Spleen (tissue), 11 donors: Measurements from ENCODE around the gene EFR3B. TPM values are rescaled to one million over a fixed set of nuclear protein-coding genes. Genes with fewer than 3 reads are reported as not detected.
"Not testable (repeated sequence)": the region's sequence is repeated elsewhere in the genome, so short reads cannot be mapped to it uniquely, and the experiment has no call there.

ENCODE experiments used
- DNase-seq: peaks from one replicate; pipeline ENCODE4 v3.0.0-alpha.2; 2020
- H3K27ac ChIP-seq, 8 donors: fragments of 200-600 bp; sonication (generic) in 7 of 8; 1 replicate in 4 of 8; 2 replicates in 4 of 8; pipeline versions ENCODE4 v1.5.0 to v1.8.0; 2016 to 2021; ENCODE audit warnings: inconsistent platforms in 4 of 8, mild to moderate bottlenecking in 4 of 8, moderate library complexity in 1 of 8
- H3K27me3 ChIP-seq, 7 donors: fragments of 200-600 bp; sonication (generic) in 6 of 7; replicated peaks in 1 of 7; 1 replicate in 4 of 7; 2 replicates in 3 of 7; pipeline versions ENCODE4 v1.5.0 to v1.8.0; 2016 to 2021; ENCODE audit warnings: inconsistent platforms in 3 of 7, mild to moderate bottlenecking in 1 of 7
- H3K36me3 ChIP-seq, 6 donors: fragments of 200-600 bp; sonication (generic) in 5 of 6; 1 replicate in 4 of 6; 2 replicates in 2 of 6; pipeline versions ENCODE4 v1.5.0 to v1.8.0; 2016 to 2021; ENCODE audit warnings: inconsistent platforms in 2 of 6
- H3K4me1 ChIP-seq, 6 donors: fragments of 200-600 bp; sonication (generic) in 5 of 6; 1 replicate in 3 of 6; 2 replicates in 3 of 6; pipeline versions ENCODE4 v1.5.0 to v1.8.0; 2016 to 2021; ENCODE audit warnings: inconsistent platforms in 3 of 6
- H3K4me3 ChIP-seq, 8 donors: fragments of 200-600 bp; sonication (generic) in 7 of 8; 1 replicate in 4 of 8; 2 replicates in 4 of 8; pipeline versions ENCODE4 v1.5.0 to v1.8.0; 2016 to 2021; ENCODE audit warnings: inconsistent platforms in 4 of 8, mild to moderate bottlenecking in 4 of 8, moderate library complexity in 2 of 8
- H3K9me3 ChIP-seq, 8 donors: fragments of 200-600 bp; sonication (generic) in 7 of 8; 1 replicate in 4 of 8; 2 replicates in 4 of 8; pipeline versions ENCODE4 v1.5.0 to v1.8.0; 2016 to 2021; ENCODE audit warnings: inconsistent platforms in 4 of 8
- CTCF ChIP-seq, 11 experiments: fragments of 200-600 bp in 7 of 11; fragments of 450-650 bp in 4 of 11; sonication (generic) in 4 of 11; IDR thresholded peaks in 8 of 11; conservative IDR thresholded peaks in 3 of 11; 1 replicate in 7 of 11; 2 replicates in 4 of 11; pipeline versions ENCODE4 v1.4.0 to v1.8.0; 2016 to 2021; ENCODE audit warnings: antibody characterized with exemption in 11 of 11, inconsistent platforms in 4 of 11, mild to moderate bottlenecking in 1 of 11
- POLR2A ChIP-seq, 3 donors: fragments of 450-650 bp; IDR thresholded peaks; one replicate each; pipeline ENCODE4 v1.5.1; 2017; ENCODE audit warnings: antibody characterized with exemption in 3 of 3, mild to moderate bottlenecking in 1 of 3
- POLR2AphosphoS5 ChIP-seq, 3 donors: sonication (generic); formaldehyde crosslinking; IDR thresholded peaks; one replicate each; pipeline ENCODE4 v1.5.1; 2017; ENCODE audit warnings: antibody characterized with exemption in 3 of 3
- WGBS, 5 donors: extraction: QIAGEN DNeasy Blood & Tissue Kit in 3 of 5; methylation state at CpG; one replicate each; pipeline versions ENCODE4 v1.1.5 to v1.1.7; 2013 to 2018; 5-methylcytosine and 5-hydroxymethylcytosine counted together
- intact Hi-C: fragments of 100-400 bp; cut with DNase I; formaldehyde crosslinking; loops from one replicate; pipeline ENCODE4 v1.15.0; 2023; ENCODE audit warnings: low total_unique reads
- polyA plus RNA-seq, 3 donors: library from polyadenylated mRNA; stranded (reverse); fragments of 200-250 nt; gene quantifications; one replicate each; pipeline ENCODE4 v1.2.1, GENCODE V29; 2013
- total RNA-seq, 7 donors: library from RNA; depleted of rRNA in 3 of 7; stranded (reverse); fragments of >200 nt in 3 of 7; fragmentation: NEBNext Ultra II Directional in 4 of 7; extraction: Animal tissue kit (Norgen Biotek cat#: 25700) in 4 of 7; gene quantifications; one replicate each; pipeline versions ENCODE4 v1.1.0 to v1.2.1, GENCODE V29; 2016 to 2021
- donor health status: healthy with polysubstance abuse.
- donor health status: DM: no; HTN: no; CAD: no; lungs with moderate emphysema.
- donor health status: DM: no; HTN: no; CAD: no.
- donor health status: Bipolar disorder and iron deficiency.
- donor health status: healthy.
- donor health status: DM: no; HTN: no; CAD: no.
- donor health status: DM: yes; HTN: yes; CAD: no.

The EFR3B gene
- total and polyA plus RNA-seq, 10 donors: 0.22 to 13.2 (median 8.2) TPM

GRCh38 chr2:25009954-25010353, 31.9 kb upstream of the EFR3B start:
- WGBS, 5 donors: 44 to 54% (median 47%) methylated on average over 11 of the region's 11 CpGs
- intact Hi-C loops: no loop called here
- H3K4me3 ChIP-seq: no peak overlapping the region
- H3K9me3 ChIP-seq: no peaks in the 10 kb centered on the region
- H3K27me3 ChIP-seq: no peaks in the 10 kb centered on the region
- DNase-seq: no peak
- H3K4me1 ChIP-seq: no peaks in the 10 kb centered on the region
- no peak for TF ChIP-seq CTCF (IDR thresholded peaks at IDR 0.05 in 8 of 11, conservative IDR thresholded peaks at IDR 0.05 in 3 of 11)
- no peak for TF ChIP-seq POLR2AphosphoS5 (IDR thresholded peaks at IDR 0.05)
- no peak for TF ChIP-seq POLR2A (IDR thresholded peaks at IDR 0.05)
- no peak overlapping the region for H3K27ac ChIP-seq
- no peaks in the 10 kb centered on the region for H3K36me3 ChIP-seq

GRCh38 chr2:25011342-25011741, 30.5 kb upstream of the EFR3B start:
- H3K4me3 ChIP-seq, DNase-seq, H3K9me3 ChIP-seq, intact Hi-C loops, H3K27ac ChIP-seq, H3K27me3 ChIP-seq, H3K36me3 ChIP-seq, H3K4me1 ChIP-seq: not testable (repeated sequence)
- 91 to 100% (median 94%) methylated on average over 2 of the region's 2 CpGs for WGBS, 5 donors

- Histone ChIP-seq H3K4me3 (no peak overlapping the region), H3K27me3 (no peaks in the 10 kb centered on the region)
- 89 to 96% (median 90%) methylated on average over 9 of the region's 9 CpGs for WGBS, 5 donors
Measured at GRCh38 chr2:25014631-25015030, 27.2 kb upstream of the EFR3B start.

GRCh38 chr2:25018681-25019080, 23.2 kb upstream of the EFR3B start:
- intact Hi-C loops: no loop called here
- Histone ChIP-seq H3K4me3 (no peak overlapping the region), H3K9me3 (no peaks in the 10 kb centered on the region), H3K27ac (no peak overlapping the region), H3K36me3 (no peaks in the 10 kb centered on the region), H3K27me3 (no peaks in the 10 kb centered on the region), H3K4me1 (no peaks in the 10 kb centered on the region)
- TF ChIP-seq CTCF (IDR thresholded peaks at IDR 0.05 in 8 of 11, conservative IDR thresholded peaks at IDR 0.05 in 3 of 11) (no peak), POLR2AphosphoS5 (IDR thresholded peaks at IDR 0.05) (no peak), POLR2A (IDR thresholded peaks at IDR 0.05) (no peak)
- whole genome bisulfite sequencing, 5 donors: 86 to 95% (median 94%) methylated on average over 7 of the region's 7 CpGs
- DNase-seq: no peak

More at GRCh38 chr2:25014631-25015030, 27.2 kb upstream of the EFR3B start:
- Histone ChIP-seq H3K36me3 (no peaks in the 10 kb centered on the region), H3K27ac (no peak overlapping the region), H3K4me1 (no peaks in the 10 kb centered on the region), H3K9me3 (no peaks in the 10 kb centered on the region)
- TF ChIP-seq POLR2AphosphoS5 (IDR thresholded peaks at IDR 0.05): no peak
- no peak for TF ChIP-seq POLR2A (IDR thresholded peaks at IDR 0.05)
- no peak for TF ChIP-seq CTCF (IDR thresholded peaks at IDR 0.05 in 8 of 11, conservative IDR thresholded peaks at IDR 0.05 in 3 of 11)
- intact Hi-C loops: no loop called here
- no peak for DNase-seq

- no peaks in the 10 kb centered on the region for H3K9me3 ChIP-seq
- intact Hi-C loops: no loop called here
- no peak for DNase-seq
- H3K27me3 ChIP-seq: no peaks in the 10 kb centered on the region
- H3K27ac ChIP-seq: no peak overlapping the region
- TF ChIP-seq CTCF (IDR thresholded peaks at IDR 0.05 in 8 of 11, conservative IDR thresholded peaks at IDR 0.05 in 3 of 11) (no peak), POLR2AphosphoS5 (IDR thresholded peaks at IDR 0.05) (no peak), POLR2A (IDR thresholded peaks at IDR 0.05) (no peak)
- H3K36me3 ChIP-seq: no peaks in the 10 kb centered on the region
- no peaks in the 10 kb centered on the region for H3K4me1 ChIP-seq
- H3K4me3 ChIP-seq: no peak overlapping the region
- WGBS, 5 donors: 61 to 85% (median 78%) methylated on average over 2 of the region's 2 CpGs
Measured at GRCh38 chr2:25021791-25022362, 20.0 kb upstream of the EFR3B start.
